Activated CD8-positive, alpha-beta memory T cell treated with anti-CD3 and anti-CD28 coated beads for 36 hours (primary cell): ENCODE results near the gene MTERF4. TPM values are rescaled to one million over a fixed set of nuclear protein-coding genes. Genes with fewer than 3 reads are reported as not detected.

Source experiments
- CTCF ChIA-PET: fragments of 350-600 bp; sonication (Branson Sonifier 250); formaldehyde crosslinking; loops from one replicate; lab custom pipeline; 2021; ENCODE audit warnings: antibody characterized with exemption; lab: Charles Lee
- POLR2A ChIA-PET: fragments of 350-600 bp; sonication (Branson Sonifier 250); formaldehyde crosslinking; loops from one replicate; lab custom pipeline; 2021; ENCODE audit warnings: antibody characterized with exemption; lab: Charles Lee
- total RNA-seq, 2 experiments: library from RNA; stranded (reverse); gene quantifications; one replicate each; pipeline ENCODE4 v1.2.3, GENCODE V29; 2021

Gene MTERF4
- total RNA-seq, 2 experiments from 2014 or later: 41.3 to 41.4 TPM

- CTCF ChIA-PET: no interaction called here
These were observed 34.5 kb downstream of the MTERF4 start for GRCh38 chr2:241067501-241068135.

GRCh38 chr2:241066893-241067341 is 35.2 kb downstream of the MTERF4 start:
- ChIA-PET CTCF (interaction anchor here (0.6 kb wide), 1 partner anchor 12 kb away, joined by 4 read pairs; no protein-coding TSS in a partner anchor), POLR2A (no interaction called here)

More at GRCh38 chr2:241067501-241068135, 34.5 kb downstream of the MTERF4 start:
- POLR2A ChIA-PET: no interaction called here

GRCh38 chr2:241066171-241066892 is 35.8 kb downstream of the MTERF4 start:
- POLR2A ChIA-PET: no interaction called here
- CTCF ChIA-PET: interaction anchor here (0.6 kb wide), 1 partner anchor 12 kb away, joined by 4 read pairs; no protein-coding TSS in a partner anchor

- ChIA-PET POLR2A (no interaction called here), CTCF (no interaction called here)
These were observed 36.7 kb downstream of the MTERF4 start for GRCh38 chr2:241065355-241065803.

GRCh38 chr2:241064802-241065354 is 37.2 kb downstream of the MTERF4 start:
- CTCF ChIA-PET: no interaction called here

GRCh38 chr2:241064008-241064801 is 37.9 kb downstream of the MTERF4 start:
- POLR2A ChIA-PET: no interaction called here
- CTCF ChIA-PET: interaction anchor here (1.1 kb wide), 1 partner anchor 20 kb away, joined by 3 read pairs; no protein-coding TSS in a partner anchor

More at GRCh38 chr2:241064802-241065354, 37.2 kb downstream of the MTERF4 start:
- POLR2A ChIA-PET: no interaction called here

GRCh38 chr2:241063587-241063986 is 38.5 kb downstream of the MTERF4 start:
- ChIA-PET CTCF (interaction anchor here (1.1 kb wide), 1 partner anchor 21 kb away, joined by 3 read pairs; no protein-coding TSS in a partner anchor), POLR2A (no interaction called here)

GRCh38 chr2:241063093-241063551 is 39.0 kb downstream of the MTERF4 start:
- ChIA-PET CTCF (interaction anchor here (1.1 kb wide), 1 partner anchor 21 kb away, joined by 3 read pairs; no protein-coding TSS in a partner anchor), POLR2A (no interaction called here)

- POLR2A ChIA-PET: no interaction called here
- CTCF ChIA-PET: no interaction called here
These were observed 39.5 kb downstream of the MTERF4 start for GRCh38 chr2:241062389-241063092.

- ChIA-PET POLR2A (interaction anchor here (0.6 kb wide), 1 partner anchor 50 kb away, joined by 10 read pairs; no protein-coding TSS in a partner anchor), CTCF (no interaction called here)
These were observed 40.8 kb downstream of the MTERF4 start for GRCh38 chr2:241061275-241061674.

- POLR2A ChIA-PET: no interaction called here
- CTCF ChIA-PET: no interaction called here
These were observed 48.4 kb downstream of the MTERF4 start for GRCh38 chr2:241053576-241054251.

GRCh38 chr2:241052677-241053360 is 49.3 kb downstream of the MTERF4 start:
- CTCF ChIA-PET: no interaction called here
- POLR2A ChIA-PET: no interaction called here

- POLR2A ChIA-PET: no interaction called here
These were observed 50.3 kb downstream of the MTERF4 start for GRCh38 chr2:241051578-241052487.

GRCh38 chr2:241050624-241051577 is 51.2 kb downstream of the MTERF4 start:
- POLR2A ChIA-PET: no interaction called here
- CTCF ChIA-PET: no interaction called here

More at GRCh38 chr2:241051578-241052487, 50.3 kb downstream of the MTERF4 start:
- CTCF ChIA-PET: no interaction called here
